Colon (tissue), 2 donors: Measurements from ENCODE around the gene MAP3K19.
"Not testable (repeated sequence)": the region's sequence is repeated elsewhere in the genome, so short reads cannot be mapped to it uniquely, and the experiment has no call there.

Experiments
- FAIRE-seq: peaks from 2 replicates; lab custom pipeline; 2012; peaks lifted over from hg19 to GRCh38; lab: Jason Lieb, UNC
- donor health status: control.
- donor health status: control.

Gene MAP3K19, protein sequence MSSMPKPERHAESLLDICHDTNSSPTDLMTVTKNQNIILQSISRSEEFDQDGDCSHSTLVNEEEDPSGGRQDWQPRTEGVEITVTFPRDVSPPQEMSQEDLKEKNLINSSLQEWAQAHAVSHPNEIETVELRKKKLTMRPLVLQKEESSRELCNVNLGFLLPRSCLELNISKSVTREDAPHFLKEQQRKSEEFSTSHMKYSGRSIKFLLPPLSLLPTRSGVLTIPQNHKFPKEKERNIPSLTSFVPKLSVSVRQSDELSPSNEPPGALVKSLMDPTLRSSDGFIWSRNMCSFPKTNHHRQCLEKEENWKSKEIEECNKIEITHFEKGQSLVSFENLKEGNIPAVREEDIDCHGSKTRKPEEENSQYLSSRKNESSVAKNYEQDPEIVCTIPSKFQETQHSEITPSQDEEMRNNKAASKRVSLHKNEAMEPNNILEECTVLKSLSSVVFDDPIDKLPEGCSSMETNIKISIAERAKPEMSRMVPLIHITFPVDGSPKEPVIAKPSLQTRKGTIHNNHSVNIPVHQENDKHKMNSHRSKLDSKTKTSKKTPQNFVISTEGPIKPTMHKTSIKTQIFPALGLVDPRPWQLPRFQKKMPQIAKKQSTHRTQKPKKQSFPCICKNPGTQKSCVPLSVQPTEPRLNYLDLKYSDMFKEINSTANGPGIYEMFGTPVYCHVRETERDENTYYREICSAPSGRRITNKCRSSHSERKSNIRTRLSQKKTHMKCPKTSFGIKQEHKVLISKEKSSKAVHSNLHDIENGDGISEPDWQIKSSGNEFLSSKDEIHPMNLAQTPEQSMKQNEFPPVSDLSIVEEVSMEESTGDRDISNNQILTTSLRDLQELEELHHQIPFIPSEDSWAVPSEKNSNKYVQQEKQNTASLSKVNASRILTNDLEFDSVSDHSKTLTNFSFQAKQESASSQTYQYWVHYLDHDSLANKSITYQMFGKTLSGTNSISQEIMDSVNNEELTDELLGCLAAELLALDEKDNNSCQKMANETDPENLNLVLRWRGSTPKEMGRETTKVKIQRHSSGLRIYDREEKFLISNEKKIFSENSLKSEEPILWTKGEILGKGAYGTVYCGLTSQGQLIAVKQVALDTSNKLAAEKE (N-terminal part only)

GRCh38 chr2:135047300-135047699 is at the start of gene MAP3K19:
TSS of gene MAP3K19 (minus strand) at chr2:135047447. CDS start at chr2:135024647, 22,800 bp downstream.
- FAIRE-seq = no peak

DNA sequence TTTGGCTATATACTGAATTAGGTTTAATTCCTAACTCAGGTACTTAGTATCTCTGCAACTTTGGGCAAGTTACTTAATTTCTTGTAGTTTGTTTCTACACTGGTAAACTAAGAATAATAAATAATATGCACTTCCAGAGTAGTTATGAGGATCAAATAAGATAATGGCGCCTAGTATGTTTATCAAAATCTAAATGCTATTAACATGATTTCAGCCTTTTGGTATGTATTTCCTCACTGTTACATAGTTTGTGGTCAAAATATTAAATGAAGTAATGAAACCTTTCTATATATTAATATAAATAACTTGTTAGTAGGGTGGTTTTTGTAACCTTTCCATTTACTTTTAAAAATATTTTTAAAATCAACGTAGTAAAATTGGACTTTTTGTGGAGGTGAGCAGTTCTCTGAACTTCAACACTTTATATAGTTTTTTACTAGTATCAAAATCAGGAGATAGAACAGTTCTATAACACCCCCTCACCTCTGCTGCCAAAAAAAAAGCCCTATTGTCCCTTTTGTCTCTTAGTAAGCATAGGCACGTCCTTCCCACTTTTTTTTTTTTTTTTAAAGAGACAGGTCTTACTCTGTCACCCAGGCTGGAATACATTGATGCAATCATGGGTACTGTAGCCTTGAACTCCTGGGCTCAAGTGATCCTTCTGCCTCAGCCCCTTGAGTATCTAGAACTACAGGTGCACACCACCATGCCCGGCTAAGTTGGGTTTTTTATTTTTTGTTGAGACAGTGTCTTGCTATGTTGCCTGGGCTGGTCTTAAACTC is 49.6 kb upstream of the MAP3K19 start:
- no peak for FAIRE-seq

GRCh38 chr2:135095591-135095990 is 48.3 kb upstream of the MAP3K19 start:
- no peak for FAIRE-seq

- no peak for FAIRE-seq
These were observed 47.3 kb upstream of the MAP3K19 start for GRCh38 chr2:135094508-135094907.

GRCh38 chr2:135093670-135094330 is 46.6 kb upstream of the MAP3K19 start:
- FAIRE-seq = no peak

- FAIRE-seq = no peak
These were observed 45.9 kb upstream of the MAP3K19 start for GRCh38 chr2:135093193-135093592.

DNA sequence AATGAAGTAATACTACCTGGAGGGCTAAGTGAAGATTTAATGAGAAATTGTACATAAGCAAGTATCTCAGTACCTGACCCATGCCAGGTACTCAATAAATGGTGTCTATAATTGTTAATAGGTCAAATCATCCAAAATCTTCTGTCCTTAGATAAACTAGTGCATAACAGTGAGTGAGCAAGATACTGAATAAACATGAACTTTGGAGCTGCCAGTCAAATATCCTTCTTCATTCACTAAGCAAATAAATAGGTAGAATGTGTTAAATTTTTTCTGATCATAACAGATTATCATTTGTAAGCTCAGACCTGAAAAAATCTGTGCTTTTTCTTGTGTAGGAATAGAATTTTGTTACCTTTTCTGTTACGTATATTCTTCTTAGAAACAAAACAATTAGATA is 44.4 kb upstream of the MAP3K19 start:
- no peak for FAIRE-seq

DNA sequence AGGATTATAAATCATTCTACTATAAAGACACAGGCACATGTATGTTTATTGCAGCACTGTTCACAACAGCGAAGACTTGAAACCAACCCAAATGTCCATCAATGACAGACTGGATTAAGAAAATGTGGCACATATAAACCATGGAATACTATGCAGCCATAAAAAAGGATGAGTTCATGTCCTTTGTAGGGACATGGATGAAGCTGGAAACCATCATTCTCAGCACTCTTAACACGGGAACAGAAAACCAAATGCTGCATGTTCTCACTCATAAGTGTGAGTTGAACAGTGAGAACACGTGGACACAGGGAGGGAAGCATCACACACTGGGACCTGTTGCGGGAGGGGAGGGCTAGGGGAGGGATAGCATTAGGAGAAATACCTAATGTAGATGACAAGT is 42.4 kb upstream of the MAP3K19 start:
- FAIRE-seq = not testable (repeated sequence)

- no peak for FAIRE-seq
These were observed 39.0 kb upstream of the MAP3K19 start for GRCh38 chr2:135086222-135086621.

DNA sequence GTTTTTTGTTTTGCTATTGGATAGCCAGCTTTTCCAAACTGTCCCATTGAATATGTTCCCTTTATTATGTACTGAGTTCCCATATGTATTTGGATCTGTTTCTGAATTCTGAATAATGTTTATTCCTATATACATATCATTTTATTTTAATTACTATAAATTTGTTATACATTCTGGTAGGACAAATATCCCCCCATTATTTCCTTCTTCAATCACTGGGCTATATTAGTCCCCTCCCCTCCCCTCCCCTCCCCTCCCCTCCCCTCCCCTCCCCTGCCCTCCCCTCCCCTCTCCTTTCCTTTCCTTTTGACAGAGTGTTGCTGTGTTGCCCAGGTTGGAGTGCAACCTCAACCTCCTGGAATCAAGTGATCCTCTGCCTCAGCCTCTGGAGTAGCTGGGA is 31.2 kb upstream of the MAP3K19 start:
- no peak for FAIRE-seq

DNA sequence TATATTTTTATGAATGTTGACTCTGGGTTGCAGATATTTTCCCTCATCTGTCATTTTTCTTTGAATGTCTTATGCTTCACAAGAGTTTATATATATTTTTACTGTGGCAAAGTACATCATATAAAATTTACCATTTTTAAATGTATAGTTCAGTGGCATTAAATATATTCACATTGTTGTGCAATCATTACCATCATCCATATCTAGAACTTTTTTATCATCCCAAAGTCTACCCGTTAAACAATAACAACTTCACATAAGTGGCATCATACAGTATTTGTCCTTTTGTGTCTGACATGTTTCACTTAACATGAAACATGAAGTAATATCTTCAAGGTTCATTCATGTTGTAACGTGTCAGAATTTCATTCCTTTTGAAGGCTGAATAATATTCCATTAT is 29.3 kb upstream of the MAP3K19 start:
- no peak for FAIRE-seq

DNA sequence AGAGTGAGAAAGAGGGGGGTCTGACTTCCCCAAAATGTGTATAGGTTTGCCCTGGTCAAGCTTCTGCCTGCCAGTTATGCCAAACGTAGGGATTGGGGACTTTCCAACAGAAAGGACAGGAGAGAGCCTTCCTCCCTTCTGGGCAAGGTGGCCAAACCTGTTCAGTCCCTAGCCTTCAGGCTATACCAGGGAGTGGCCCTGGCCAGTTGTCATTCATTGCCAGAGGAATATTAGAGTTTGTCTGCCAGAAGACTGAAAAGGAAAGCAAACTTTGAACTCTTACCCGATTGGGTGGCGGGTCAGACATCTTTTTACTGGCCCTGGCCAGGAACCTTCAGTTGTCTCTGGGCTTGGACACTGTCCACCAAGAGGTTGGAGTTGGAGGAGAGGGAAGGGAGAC is 27.0 kb upstream of the MAP3K19 start:
- no peak for FAIRE-seq

DNA sequence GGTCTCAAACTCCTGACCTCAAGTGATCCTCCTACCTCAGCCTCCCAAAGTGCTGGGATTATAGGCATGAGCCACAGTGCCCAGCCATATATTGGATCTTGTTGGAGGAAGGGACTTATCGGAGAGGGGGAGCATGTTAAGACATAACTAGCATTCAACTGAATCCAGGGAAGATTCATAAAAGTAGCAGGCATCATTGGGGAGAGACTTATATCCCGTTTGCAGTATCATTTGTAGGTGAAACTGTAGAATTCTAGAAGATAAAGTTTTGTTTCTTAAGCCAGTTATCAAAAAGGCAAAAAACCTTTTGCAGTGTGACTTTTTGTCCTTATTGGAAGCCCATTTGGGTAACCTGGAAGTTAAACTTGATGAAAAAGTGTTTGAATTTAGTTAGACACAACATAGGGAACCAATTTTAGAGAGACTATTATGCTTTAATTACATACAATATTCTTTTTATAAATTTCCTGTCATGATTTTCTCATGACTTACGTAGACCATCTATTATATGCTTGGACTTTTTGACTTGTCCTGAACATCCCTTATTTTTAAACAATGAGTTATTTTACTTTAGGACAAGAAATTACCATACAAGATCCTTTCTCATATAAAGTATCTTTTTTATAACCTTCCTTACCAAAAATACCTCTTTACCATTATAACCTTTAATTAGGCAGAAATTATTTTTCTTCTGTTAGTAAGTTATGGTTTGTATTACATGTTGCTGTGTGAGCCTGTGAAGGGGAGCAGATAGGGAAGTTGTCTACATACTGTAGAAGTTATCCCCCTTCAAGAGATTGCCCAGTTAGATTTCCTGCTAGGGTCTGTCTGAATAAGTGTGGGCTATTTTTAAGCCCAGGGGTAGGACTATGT is 25.1 kb upstream of the MAP3K19 start:
- no peak for FAIRE-seq

- no peak for FAIRE-seq
These were observed 19.5 kb upstream of the MAP3K19 start for GRCh38 chr2:135066710-135067109.

- FAIRE-seq = no peak
These were observed 16.9 kb upstream of the MAP3K19 start for GRCh38 chr2:135064149-135064548.

- peak; percentile 91 for FAIRE-seq
These were observed 16.0 kb upstream of the MAP3K19 start for GRCh38 chr2:135063210-135063609.

- no peak for FAIRE-seq
These were observed 12.3 kb upstream of the MAP3K19 start for GRCh38 chr2:135059577-135059976.

DNA sequence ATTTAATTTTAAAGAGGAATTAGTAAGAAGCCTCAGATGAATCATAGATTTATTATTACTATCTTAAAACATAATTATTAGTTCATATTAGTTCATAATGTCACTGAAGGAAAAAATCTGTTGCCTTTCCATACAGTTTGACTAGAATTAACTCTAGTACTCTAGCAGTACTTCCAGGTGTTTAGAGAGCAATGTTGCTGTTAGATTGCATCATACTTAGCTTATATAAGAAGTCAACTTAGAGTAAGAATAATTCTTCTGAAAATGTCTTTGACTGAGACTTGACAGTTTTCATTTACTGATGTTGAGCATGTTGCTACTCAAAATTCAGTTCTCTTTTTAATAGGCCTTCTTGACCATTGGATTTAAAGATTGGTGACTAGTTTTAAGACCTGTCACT is 9.5 kb upstream of the MAP3K19 start:
- FAIRE-seq = no peak

- FAIRE-seq = no peak
These were observed 8.0 kb upstream of the MAP3K19 start for GRCh38 chr2:135055182-135055786.

DNA sequence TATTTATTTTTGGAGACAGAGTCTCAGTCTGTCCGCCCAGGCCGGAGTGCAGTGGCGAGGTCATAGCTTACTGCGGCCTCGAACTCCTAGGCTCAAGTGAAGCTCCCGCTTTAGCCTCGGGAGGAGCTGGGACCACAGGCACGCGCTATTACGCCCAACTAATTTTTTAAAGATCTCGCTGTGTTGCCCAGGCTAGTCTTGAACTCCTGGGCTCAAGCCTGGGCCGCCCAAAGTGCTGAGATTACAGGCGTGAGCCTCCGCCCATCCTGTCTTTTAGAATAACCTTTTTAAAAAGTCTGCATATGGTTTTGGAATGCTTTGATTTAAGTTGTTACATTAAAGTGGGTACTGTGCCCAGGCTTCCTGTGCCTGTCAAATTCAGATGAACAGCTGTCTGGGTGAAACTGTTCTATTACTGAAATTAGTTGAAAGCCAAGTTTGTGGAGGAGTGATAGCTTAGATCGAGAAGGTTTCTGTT is 5.8 kb upstream of the MAP3K19 start:
- FAIRE-seq = no peak
